Effector memory CD4-positive, alpha-beta T cell (primary cell): ENCODE data around the gene SCRN1.

Experiments used
- DNase-seq, 3 donors: peaks; one replicate each; pipeline ENCODE4 v3.0.0-alpha.2; 2020
- H3K27ac ChIP-seq: 2 replicates; pipeline ENCODE4 v1.7.0; 2013; ENCODE audit warnings: mild to moderate bottlenecking, low read length, moderate library complexity; ENCODE audit not compliant: insufficient read depth, poor library complexity, severe bottlenecking
- H3K27me3 ChIP-seq: replicated peaks from 2 replicates; pipeline ENCODE4 v1.7.0; 2013; ENCODE audit warnings: mild to moderate bottlenecking, low read length; ENCODE audit not compliant: insufficient read depth, control insufficient read depth, poor library complexity, severe bottlenecking
- H3K36me3 ChIP-seq: 2 replicates; pipeline ENCODE4 v1.7.0; 2013; ENCODE audit warnings: mild to moderate bottlenecking, low read length, moderate library complexity; ENCODE audit not compliant: control insufficient read depth, insufficient read depth
- H3K4me1 ChIP-seq: 2 replicates; pipeline ENCODE4 v1.7.0; 2013; ENCODE audit warnings: low read length, mild to moderate bottlenecking; ENCODE audit not compliant: control insufficient read depth, insufficient read depth, poor library complexity, severe bottlenecking
- H3K4me3 ChIP-seq: 2 replicates; pipeline ENCODE4 v1.7.0; 2013; ENCODE audit warnings: low read length, low read depth, mild to moderate bottlenecking; ENCODE audit not compliant: insufficient read depth, poor library complexity, severe bottlenecking
- H3K9me3 ChIP-seq: 2 replicates; pipeline ENCODE4 v1.7.0; 2013; ENCODE audit warnings: mild to moderate bottlenecking, low read length, moderate library complexity; ENCODE audit not compliant: control insufficient read depth

SCRN1 gene

GRCh38 chr7:29884399-29885272, 105.0 kb downstream of the SCRN1 start:
- H3K4me3 ChIP-seq: no peak overlapping the region
- no peaks in the 10 kb centered on the region for H3K36me3 ChIP-seq
- no peak for DNase-seq

GRCh38 chr7:29883462-29884398, 105.9 kb downstream of the SCRN1 start:
- H3K27me3 ChIP-seq: no peaks in the 10 kb centered on the region
- no peak for DNase-seq
- no peaks in the 10 kb centered on the region for H3K9me3 ChIP-seq
- no peaks in the 10 kb centered on the region for H3K36me3 ChIP-seq
- H3K27ac ChIP-seq: no peak overlapping the region
- no peak overlapping the region for H3K4me3 ChIP-seq
- no peaks in the 10 kb centered on the region for H3K4me1 ChIP-seq

More at GRCh38 chr7:29884399-29885272, 105.0 kb downstream of the SCRN1 start:
- Histone ChIP-seq H3K27ac (no peak overlapping the region), H3K4me1 (no peaks in the 10 kb centered on the region), H3K9me3 (no peaks in the 10 kb centered on the region), H3K27me3 (no peaks in the 10 kb centered on the region)

- Histone ChIP-seq H3K27ac (no peak overlapping the region), H3K9me3 (no peaks in the 10 kb centered on the region), H3K4me3 (no peak overlapping the region), H3K27me3 (no peaks in the 10 kb centered on the region), H3K36me3 (no peaks in the 10 kb centered on the region), H3K4me1 (no peaks in the 10 kb centered on the region)
- no peak for DNase-seq
Measured at GRCh38 chr7:29882481-29882880, 107.1 kb downstream of the SCRN1 start.

GRCh38 chr7:29881724-29882123, 107.9 kb downstream of the SCRN1 start:
- no peak overlapping the region for H3K4me3 ChIP-seq
- H3K9me3 ChIP-seq: no peaks in the 10 kb centered on the region
- no peak for DNase-seq
- H3K27me3 ChIP-seq: no peaks in the 10 kb centered on the region
- no peak overlapping the region for H3K27ac ChIP-seq
- H3K4me1 ChIP-seq: no peaks in the 10 kb centered on the region
- H3K36me3 ChIP-seq: no peaks in the 10 kb centered on the region

GRCh38 chr7:29879609-29880008, 110.0 kb downstream of the SCRN1 start:
- DNase-seq: no peak
- no peak overlapping the region for H3K4me3 ChIP-seq
- no peaks in the 10 kb centered on the region for H3K36me3 ChIP-seq
- H3K9me3 ChIP-seq: no peaks in the 10 kb centered on the region
- no peaks in the 10 kb centered on the region for H3K27me3 ChIP-seq
- H3K27ac ChIP-seq: no peak overlapping the region
- no peaks in the 10 kb centered on the region for H3K4me1 ChIP-seq

- H3K27ac ChIP-seq: no peak overlapping the region
- H3K4me3 ChIP-seq: no peak overlapping the region
- DNase-seq: peak in 1 of 3 donors; percentile 17
- H3K4me1 ChIP-seq: no peaks in the 10 kb centered on the region
- H3K36me3 ChIP-seq: no peaks in the 10 kb centered on the region
- H3K27me3 ChIP-seq: no peaks in the 10 kb centered on the region
- H3K9me3 ChIP-seq: no peaks in the 10 kb centered on the region
Measured at GRCh38 chr7:29878081-29878688, 111.4 kb downstream of the SCRN1 start.

GRCh38 chr7:29877196-29877595, 112.4 kb downstream of the SCRN1 start:
- Histone ChIP-seq H3K27ac (no peak overlapping the region), H3K36me3 (no peaks in the 10 kb centered on the region), H3K9me3 (no peaks in the 10 kb centered on the region), H3K4me1 (no peaks in the 10 kb centered on the region), H3K4me3 (no peak overlapping the region), H3K27me3 (no peaks in the 10 kb centered on the region)
- DNase-seq: no peak

GRCh38 chr7:29875741-29876140, 113.9 kb downstream of the SCRN1 start:
- no peak for DNase-seq
- no peak overlapping the region for H3K27ac ChIP-seq
- H3K4me1 ChIP-seq: no peaks in the 10 kb centered on the region
- no peak overlapping the region for H3K4me3 ChIP-seq
- H3K36me3 ChIP-seq: no peaks in the 10 kb centered on the region
- no peaks in the 10 kb centered on the region for H3K27me3 ChIP-seq
- H3K9me3 ChIP-seq: no peaks in the 10 kb centered on the region

- no peak overlapping the region for H3K4me3 ChIP-seq
- no peak overlapping the region for H3K27ac ChIP-seq
- no peaks in the 10 kb centered on the region for H3K27me3 ChIP-seq
- DNase-seq: no peak
- no peaks in the 10 kb centered on the region for H3K36me3 ChIP-seq
- no peaks in the 10 kb centered on the region for H3K4me1 ChIP-seq
- no peaks in the 10 kb centered on the region for H3K9me3 ChIP-seq
Measured at GRCh38 chr7:29873644-29874294, 115.8 kb downstream of the SCRN1 start.
